ENCODE results near the gene KRTAP3-3. TPM values are rescaled to one million over a fixed set of nuclear protein-coding genes. Genes with fewer than 3 reads are reported as not detected.
"Not testable (repeated sequence)": the region's sequence is repeated elsewhere in the genome, so short reads cannot be mapped to it uniquely, and the experiment has no call there.

KRTAP3-3 gene
- total RNA-seq, 2 donors from 2014 or later = not detected

DNA sequence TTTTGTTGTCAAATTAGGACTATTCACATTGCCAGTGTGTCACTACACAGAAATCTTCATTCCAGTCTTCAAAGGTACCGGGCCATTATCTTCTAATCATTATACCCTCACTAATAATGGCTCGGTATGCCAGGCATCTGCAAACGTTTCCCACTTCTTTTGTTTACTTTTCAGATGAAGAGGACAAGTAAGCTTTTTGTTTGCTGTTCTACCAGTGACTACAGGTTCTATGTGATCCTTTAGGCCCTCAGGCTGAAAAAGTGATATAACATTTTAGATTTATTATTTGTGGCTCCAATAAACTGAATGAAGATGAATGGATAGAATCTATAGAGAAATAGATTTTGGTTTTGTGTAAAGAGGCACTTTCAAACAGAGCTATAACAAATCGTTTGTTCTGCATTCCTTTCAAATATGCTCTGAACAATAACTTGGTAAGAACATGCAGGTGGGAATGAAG lies 15.4 kb upstream of the KRTAP3-3 start:
- DNase-seq (no peak), ATAC-seq (no peak)
- intact Hi-C loops (cut with DNase I) = no loop called here

DNA sequence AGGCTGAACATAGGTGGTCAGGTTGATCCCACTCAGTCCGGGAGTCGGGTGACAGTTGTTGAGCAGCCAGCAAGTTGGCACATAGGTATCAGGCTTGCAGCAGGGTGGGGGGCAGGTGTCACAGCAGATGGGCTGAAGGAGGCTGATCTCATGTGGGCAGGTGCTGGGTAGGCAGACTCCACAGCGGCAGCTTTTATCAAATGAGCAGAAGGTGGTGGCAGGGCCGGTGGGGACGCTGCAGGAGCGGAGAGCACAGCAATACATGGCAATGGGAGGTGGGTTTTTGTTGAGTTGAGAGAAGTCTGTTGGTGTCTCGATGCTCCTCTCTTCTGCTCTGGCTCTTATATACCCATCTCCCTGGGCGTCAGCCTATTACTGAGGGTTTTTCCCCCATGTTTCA lies 14.8 kb upstream of the KRTAP3-3 start, which contains the start of gene KRTAP3-1:
Gene KRTAP3-1, minus strand, starts transcription at position 318 of the 400 bp plus-strand sequence. Its CDS starts 54 bp downstream, at position 264.
- ATAC-seq (no peak), DNase-seq (no peak)
- intact Hi-C loops (cut with DNase I) = no loop called here

GRCh38 chr17:41004397-41004796 lies 10.4 kb upstream of the KRTAP3-3 start:
- ATAC-seq = no peak
- DNase-seq = no peak
- intact Hi-C loops (cut with DNase I) = no loop called here

DNA sequence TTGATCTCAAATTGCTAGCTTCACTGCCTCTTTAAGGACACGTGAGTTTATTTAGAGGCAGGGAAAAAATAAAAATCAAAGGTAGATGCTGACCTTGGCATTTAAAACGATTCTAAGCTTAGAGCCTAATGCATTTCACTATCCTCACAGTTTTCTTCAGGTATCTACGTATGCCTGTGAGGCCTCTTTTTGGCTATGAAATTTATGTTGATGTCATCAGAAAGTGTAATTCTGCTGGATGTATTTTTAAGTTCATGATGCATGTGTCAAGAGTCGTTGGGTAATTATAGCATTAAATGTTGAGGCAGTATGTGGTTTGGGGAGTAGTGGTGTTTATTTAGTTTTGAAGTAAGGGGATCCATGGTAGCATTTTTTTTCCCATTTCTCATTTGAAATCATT lies 10.0 kb upstream of the KRTAP3-3 start:
- DNase-seq (no peak), ATAC-seq (no peak)
- intact Hi-C loops (cut with DNase I) = no loop called here

- DNase-seq (no peak), ATAC-seq (no peak)
- intact Hi-C loops (cut with DNase I) = no loop called here
These were observed 8.8 kb upstream of the KRTAP3-3 start for GRCh38 chr17:41002814-41003213.

DNA sequence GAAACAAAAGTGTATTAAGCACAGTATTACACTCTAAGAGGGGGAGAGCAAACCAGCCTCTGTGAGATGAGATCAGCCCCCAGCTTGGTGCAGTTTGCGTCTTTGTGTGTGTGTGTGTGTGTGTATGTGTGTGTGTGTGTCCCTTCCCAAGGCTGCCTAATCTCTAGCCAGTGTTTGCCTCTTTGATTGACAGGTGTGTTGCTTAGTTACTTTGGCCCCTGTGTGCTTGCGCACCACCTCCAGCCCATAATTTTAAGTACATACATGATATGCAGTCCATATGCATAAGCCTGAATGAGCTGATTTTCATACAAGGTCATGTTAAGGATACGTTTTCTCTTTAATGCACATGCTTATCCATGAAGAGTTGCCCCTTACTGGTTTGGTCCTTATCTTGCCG lies 7.8 kb upstream of the KRTAP3-3 start:
- DNase-seq = no peak
- ATAC-seq = no peak
- intact Hi-C loops (cut with DNase I) = no loop called here

- DNase-seq; intact Hi-C loops (cut with DNase I); ATAC-seq: not testable (repeated sequence)
These were observed 5.6 kb upstream of the KRTAP3-3 start, which contains the start of gene KRTAP3-2 for GRCh38 chr17:40999563-40999962. KRTAP3-2 (minus strand) TSS chr17:40999906; CDS start chr17:40999853, 53 bp downstream.

DNA sequence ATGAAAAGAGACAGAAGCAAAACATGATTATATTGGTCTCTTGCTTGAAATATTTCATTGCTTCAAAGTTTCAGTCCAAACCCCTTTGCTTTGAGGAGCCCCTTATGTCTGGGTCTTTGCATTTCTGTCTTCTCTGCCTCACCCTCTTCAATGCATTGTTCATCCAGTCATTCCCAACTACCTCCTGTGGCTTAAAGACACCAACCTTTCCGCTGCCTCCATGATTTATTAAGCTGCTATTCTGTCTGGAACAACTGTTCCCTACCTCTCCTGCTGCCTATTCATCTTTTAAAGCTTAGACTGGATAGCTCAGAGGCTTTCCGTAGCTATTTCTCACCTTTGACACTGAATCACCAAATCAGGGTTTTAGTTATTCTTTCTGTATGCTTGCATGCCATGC lies 3.4 kb upstream of the KRTAP3-3 start:
- intact Hi-C loops (cut with DNase I) = no loop called here
- no peak for ATAC-seq
- DNase-seq = no peak

DNA sequence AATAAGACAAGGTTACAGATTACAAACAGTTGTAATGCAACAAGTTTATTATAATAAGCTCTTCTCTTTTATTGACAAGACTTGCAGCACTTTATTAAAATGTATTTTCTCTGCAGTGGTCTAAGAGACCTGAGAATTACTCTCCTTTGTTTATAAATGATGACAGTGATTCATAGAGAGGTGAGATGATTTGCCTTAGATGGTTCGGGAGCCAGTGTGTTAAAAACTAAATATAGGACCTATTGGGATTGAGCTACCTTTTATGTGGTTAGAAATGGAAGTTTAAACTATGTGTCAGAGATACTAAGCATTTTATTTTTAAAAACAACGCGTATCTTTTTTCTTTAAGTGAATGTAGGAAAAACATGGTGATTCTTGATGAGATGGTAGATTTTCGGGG lies 2.9 kb upstream of the KRTAP3-3 start:
- ATAC-seq (no peak), DNase-seq (no peak)
- intact Hi-C loops (cut with DNase I) = no loop called here

GRCh38 chr17:40995116-40995515 lies 1.2 kb upstream of the KRTAP3-3 start:
- intact Hi-C loops (cut with DNase I) = no loop called here
- DNase-seq (no peak), ATAC-seq (no peak)

DNA sequence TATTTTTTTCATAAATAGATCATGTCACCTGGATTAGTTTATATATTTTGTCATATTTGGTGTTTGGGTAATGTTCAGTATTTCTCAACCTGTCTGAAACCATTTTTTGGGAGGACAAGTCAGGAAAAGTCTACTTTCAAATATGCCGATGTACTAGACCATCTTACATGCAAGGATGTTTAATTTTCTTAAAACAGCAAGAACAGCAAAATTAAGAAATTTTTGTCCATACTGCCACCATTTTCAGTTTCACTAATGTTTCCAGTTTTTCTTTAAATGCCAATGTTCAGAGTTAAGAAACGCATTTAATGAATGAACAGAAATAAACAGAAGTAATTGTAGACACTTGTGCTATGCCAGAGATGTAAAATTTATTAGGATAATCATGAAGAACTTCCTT lies 880 bp downstream of the KRTAP3-3 start:
- no peak for ATAC-seq

GRCh38 chr17:40992666-40993065 lies 1.3 kb downstream of the KRTAP3-3 start:
- intact Hi-C loops (cut with DNase I) = no loop called here
- ATAC-seq (no peak), DNase-seq (no peak)

More for the DNA sequence above, 880 bp downstream of the KRTAP3-3 start:
- intact Hi-C loops (cut with DNase I) = no loop called here
- DNase-seq = no peak

GRCh38 chr17:40986920-40987319 lies 7.0 kb downstream of the KRTAP3-3 start:
- DNase-seq (no peak), ATAC-seq (no peak)
- intact Hi-C loops (cut with DNase I) = no loop called here

- DNase-seq = no peak
- ATAC-seq = no peak
These were observed 9.7 kb downstream of the KRTAP3-3 start, which contains the start of gene KRT40 for GRCh38 chr17:40984226-40984625. KRT40 (minus strand) TSS chr17:40984326; CDS start chr17:40984273, 53 bp downstream.

DNA sequence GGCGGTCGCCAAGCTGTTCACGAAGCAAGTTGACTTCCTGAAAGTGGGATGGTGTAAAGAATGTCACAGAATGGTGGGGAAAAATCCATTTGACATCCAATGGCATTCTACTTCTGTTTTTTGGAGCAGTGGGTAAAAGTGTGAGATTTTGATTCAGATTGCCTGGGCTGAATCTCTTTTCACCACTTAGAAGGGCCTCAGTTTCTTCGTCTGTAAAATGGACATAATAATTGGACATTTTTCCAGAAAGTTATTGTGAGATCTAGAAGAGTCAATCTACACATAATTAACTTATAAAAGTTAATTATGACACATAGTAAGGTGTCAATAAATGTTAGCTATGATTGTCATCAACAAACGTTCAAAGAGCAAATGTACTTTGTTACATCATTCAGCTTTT lies 12.8 kb downstream of the KRTAP3-3 start:
- DNase-seq (no peak), ATAC-seq (no peak)
- intact Hi-C loops (cut with DNase I) = no loop called here

More at GRCh38 chr17:40984226-40984625, 9.7 kb downstream of the KRTAP3-3 start, which contains the start of gene KRT40:
- intact Hi-C loops (cut with DNase I) = no loop called here

GRCh38 chr17:40980596-40980995 lies 13.4 kb downstream of the KRTAP3-3 start:
- no peak for DNase-seq
- peak; percentile 19 to 39 for ATAC-seq
- intact Hi-C loops (cut with DNase I) = no loop called here

GRCh38 chr17:40980117-40980516 lies 13.8 kb downstream of the KRTAP3-3 start:
- ATAC-seq (no peak), DNase-seq (no peak)
- intact Hi-C loops (cut with DNase I) = no loop called here

DNA sequence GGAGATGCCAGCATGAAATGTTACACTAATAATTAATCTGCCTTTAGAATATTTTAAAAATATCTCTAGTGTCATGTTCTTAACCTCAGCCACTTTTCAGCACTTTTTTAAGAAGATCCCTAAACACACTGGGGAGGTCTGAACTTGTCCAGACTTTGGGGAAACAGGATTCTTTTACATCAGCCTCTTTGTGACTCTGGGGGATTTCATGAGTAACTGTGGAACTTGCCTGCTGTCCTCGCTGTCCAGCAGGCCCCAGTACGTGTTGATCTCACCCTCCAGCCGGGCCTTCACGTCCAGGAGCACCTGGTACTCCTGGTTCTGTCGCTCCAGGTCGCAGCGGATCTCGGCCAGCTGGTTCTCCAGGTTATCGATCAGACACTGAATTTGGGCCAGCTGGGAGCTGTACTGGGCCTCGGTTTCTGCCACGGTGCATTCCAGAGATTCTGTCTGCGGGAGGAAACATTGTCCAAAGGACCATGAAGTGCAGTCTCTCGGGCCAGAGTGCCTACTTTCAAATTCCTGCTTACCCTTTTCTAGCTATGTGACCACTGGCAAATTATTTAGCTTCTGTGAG lies 15.3 kb downstream of the KRTAP3-3 start:
- no peak for DNase-seq
- intact Hi-C loops (cut with DNase I) = no loop called here
- no peak for ATAC-seq

- no peak for ATAC-seq
- intact Hi-C loops (cut with DNase I) = no loop called here
- DNase-seq = no peak
These were observed 18.4 kb downstream of the KRTAP3-3 start for GRCh38 chr17:40975516-40975915.

DNA sequence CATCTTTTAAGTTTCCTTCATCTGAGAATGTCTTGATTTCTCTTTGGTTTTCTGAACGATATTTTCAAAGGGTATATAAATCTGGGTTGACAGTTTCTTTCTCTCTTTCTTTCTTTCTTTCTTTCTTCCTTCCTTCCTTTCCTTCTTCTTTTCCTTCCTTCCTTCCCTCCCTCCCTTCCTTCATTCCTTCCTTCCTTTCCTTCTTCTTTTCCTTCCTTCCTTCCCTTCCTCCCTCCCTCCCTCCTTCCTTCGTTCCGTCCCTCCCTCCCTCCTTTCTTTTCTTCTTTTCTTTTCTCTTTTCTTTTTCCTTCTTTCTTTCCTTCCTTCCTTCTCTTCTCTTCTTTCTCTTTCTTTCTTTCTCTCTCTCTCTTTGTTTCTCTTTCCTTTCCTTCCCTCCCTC lies 19.6 kb downstream of the KRTAP3-3 start:
- no peak for ATAC-seq
- intact Hi-C loops (cut with DNase I) = no loop called here

DNA sequence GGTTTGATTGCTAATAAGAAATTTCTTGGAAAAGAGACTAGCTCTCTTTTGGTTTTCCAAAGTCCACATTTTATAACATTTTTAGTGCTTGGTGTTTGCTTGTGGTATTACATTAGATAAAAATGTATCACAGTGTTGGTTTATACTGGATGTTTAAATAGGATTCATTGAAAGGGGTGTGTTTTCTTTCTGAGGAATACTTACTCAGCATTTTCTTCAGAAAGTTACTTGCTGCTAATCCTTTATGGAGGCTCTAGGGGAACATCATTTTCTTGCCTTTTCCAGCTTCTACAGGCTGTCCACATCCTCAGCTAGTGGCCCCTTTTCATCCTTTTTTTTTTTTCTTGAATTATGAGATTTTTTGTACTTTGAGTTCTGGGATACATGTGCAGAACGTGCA lies 26.4 kb downstream of the KRTAP3-3 start:
- ATAC-seq (no peak), DNase-seq (no peak)
- intact Hi-C loops (cut with DNase I) = no loop called here

More for the DNA sequence above, 19.6 kb downstream of the KRTAP3-3 start:
- no peak for DNase-seq

All from left cardiac atrium (tissue), 4 donors.